Measurements from ENCODE around the gene PHF8.

PHF8 gene

GRCh38 chrX:54024350-54024749, 19.9 kb downstream of the PHF8 start:
- no peak for DNase-seq (ENCODE audit: low read depth, low spot score)

DNA sequence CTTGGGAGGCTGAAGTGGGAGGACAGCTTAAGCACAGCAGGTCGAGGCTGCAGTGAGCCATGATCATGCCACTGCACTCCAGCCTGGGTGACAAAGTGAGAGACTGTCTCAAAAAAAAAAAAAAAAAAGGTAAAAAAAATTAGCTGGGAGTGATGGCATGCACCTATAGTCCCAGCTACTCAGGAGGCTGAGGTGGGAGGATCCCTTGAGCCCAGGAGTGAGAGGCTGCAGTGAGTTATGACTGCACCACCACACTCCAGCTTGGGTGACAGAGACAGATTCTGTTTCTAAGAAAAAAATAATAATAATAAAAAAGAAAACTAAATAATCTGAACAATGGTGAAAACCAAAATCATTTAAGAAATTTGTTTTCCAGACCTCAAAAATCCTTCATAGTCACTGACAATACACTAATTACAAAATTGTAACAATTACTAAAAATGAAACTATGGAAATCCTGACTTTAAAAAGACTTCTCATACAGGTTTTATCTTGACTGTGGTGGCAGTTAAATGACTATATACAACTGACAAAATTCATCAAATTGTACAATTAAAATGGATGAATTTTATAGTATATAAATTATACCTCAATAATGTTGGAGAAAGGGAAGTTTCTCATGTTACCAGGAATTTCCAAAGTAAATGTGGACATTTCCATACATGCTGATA, 31.3 kb downstream of the PHF8 start:
- DNase-seq (ENCODE audit: low read depth, low spot score) = no peak

- no peak for DNase-seq (ENCODE audit: low read depth, low spot score)
Measured at GRCh38 chrX:54007682-54008081, 36.6 kb downstream of the PHF8 start.

- no peak for DNase-seq (ENCODE audit: low read depth, low spot score)
Measured at GRCh38 chrX:53997724-53998123, 46.5 kb downstream of the PHF8 start.

DNA sequence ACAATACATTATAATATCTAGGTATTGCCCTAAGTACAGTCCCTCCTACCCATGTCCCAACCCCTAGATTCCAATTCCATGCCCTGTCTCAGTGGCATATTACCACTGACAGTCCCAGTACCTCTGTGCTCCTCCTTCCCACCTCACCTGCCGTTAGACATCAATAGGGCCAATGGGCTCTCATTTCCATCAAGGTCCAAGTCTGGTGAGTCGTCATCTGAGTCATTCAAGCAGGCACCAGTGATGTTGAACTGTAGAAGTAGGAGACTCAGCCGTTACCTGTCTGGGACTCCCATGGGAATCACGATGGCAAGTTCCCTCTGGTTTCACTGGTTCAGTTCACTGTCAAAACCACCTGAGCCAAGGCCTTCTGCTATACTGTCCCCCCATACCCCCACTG, 51.7 kb downstream of the PHF8 start:
- DNase-seq (ENCODE audit: low read depth, low spot score) = no peak

GRCh38 chrX:53990171-53990570, 54.1 kb downstream of the PHF8 start:
- DNase-seq (ENCODE audit: low read depth, low spot score) = no peak

DNA sequence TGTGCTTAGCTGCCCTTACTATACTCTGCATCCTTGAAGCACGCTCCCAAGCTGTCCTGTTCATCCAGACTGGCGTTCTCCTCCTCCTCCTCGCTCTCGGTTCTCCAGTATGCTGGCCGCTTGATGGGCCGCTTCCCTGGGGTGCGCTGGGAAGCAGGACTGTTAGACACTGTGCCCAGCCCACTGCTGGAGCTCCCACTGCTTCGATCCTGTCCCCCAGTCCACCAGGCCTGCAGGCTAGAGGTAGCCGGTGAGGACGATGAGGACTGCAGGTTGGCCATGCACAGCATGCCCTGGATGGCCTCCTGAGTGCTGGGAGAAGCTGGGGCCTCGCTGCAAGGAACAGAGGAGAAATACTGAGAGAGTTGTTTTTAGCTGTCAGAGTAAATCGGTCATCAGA, 59.4 kb downstream of the PHF8 start:
- DNase-seq (ENCODE audit: low read depth, low spot score) = no peak

- no peak for DNase-seq (ENCODE audit: low read depth, low spot score)
Measured at GRCh38 chrX:53974529-53974928, 69.7 kb downstream of the PHF8 start.

- DNase-seq (ENCODE audit: low read depth, low spot score) = no peak
Measured at GRCh38 chrX:53969540-53969939, 74.7 kb downstream of the PHF8 start.

DNA sequence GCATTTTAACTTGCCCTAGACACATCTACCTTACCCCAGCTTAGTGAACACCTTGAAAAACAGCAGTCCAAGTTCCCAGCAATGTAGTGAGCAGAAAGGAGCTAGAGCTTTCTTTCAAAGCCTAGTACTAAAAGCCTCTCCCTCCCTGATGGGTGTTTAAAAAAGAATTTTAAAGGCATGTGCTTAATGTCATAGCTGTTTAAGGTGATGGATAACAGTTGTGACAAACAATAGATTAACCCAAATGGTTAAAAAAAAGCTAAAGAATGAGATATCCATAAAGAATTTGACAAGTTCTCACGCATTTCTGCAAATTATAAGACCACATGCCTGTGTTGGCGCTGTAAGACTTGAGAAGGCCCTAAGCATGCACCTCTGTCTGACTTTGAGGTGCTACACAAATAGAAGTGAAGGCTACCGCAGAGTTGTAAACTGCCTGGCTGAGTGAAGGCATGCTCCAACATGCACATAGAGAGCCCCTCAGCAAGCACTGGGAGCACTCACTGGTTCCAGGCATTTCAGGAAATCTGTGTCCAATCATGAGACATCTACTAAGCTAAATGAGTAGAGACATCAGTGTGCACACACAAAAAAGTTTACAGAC, 94.0 kb downstream of the PHF8 start:
- DNase-seq (ENCODE audit: low read depth, low spot score) = no peak

DNA sequence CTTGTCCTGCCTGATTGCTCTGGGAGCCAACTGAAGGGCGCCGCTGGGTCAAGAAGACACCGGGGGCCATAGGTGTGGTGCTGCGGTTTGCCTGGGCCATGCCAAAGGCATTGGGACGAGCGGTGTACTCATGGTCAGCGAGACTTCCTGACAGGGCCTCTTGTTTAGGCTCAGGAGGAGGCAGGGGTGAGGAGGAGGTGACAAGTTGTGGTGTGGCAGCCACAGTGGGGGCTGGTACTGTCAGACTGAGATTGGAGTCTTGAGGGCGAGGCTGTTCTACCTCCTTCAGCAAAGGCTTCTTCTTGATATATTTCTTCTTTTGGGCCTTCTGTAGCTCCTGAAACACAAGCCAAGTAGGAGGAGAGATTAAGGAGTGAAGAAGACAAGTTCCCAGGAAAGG, 104.1 kb downstream of the PHF8 start:
- DNase-seq (ENCODE audit: low read depth, low spot score) = no peak

DNA sequence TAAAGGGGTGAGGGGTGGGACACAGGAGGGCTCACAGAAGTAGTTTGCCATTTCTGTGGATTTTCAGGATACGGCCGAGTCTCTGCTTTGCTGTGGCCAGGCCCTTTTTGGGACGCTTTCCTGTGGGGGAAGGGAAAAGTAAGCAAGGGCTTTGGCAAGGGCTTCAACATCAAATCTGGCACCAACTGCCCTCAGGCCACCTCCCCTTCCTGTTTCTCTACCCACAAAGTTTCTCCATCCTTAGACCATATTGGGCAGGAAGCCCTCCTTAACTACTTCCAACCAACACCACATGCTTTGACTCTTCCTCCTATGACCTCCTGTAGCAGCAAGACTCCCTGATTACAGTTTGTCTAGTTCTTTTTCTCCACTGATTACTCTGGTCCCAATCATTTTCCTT, 105.1 kb downstream of the PHF8 start:
- no peak for DNase-seq (ENCODE audit: low read depth, low spot score)

DNA sequence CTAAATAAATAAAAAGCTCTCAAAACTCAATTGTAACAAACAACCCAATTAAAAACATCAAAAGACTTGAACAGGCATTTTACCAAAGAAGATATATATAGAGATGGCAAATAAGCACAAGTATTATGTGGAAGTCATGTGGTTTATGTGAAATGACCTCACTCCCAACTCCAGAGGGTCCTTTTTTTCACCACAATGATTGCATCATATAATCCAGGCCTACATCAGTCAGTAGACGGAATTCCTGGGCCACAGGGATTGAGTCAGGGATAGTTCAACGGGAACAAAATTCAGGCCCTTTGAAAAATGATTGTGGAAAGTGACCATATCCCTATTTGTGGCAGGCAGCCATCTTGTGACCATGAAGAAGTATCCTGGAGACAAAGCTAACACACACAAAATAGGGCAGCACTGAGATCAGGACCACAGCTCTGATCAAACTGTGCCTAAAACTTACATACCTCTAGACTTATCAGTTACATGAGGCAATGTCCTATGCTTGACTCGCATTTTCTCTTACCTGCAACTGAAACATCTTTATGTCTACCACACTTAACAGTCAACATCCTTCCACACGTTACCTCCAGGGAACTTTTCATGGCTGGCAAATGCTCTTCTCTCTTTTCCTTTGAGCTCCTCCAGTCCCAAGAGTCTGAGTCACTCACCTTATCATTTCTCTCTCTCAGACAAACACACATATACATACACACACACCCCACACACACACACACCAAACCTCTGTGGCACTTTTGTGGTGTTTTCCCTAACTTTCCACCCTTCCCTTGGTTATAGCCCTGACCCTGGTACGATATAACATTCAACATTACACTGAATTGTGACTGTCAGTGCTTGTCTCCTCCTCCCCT, 113.5 kb downstream of the PHF8 start:
- no peak for DNase-seq (ENCODE audit: low read depth, low spot score)

DNA sequence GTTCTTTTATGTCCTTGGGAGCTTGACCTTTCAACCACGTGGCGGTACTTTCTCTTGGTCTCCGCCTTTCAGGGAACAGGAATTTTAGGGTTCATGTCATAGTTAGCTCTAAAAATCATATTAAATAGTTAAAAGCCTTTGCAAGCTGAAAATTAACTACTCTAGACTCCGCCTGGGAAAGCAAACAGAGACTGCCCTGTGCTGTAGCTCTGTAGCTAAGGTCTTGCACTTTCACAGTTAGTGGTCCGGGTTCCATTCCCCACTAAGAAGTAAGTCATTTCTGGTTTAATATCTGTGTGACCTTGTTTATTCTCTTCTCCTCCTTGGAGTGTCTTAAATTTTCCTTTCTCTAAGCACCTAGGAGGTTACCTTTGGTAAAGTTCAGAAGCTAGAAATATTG, 118.2 kb downstream of the PHF8 start:
- no peak for DNase-seq (ENCODE audit: low read depth, low spot score)

DNA sequence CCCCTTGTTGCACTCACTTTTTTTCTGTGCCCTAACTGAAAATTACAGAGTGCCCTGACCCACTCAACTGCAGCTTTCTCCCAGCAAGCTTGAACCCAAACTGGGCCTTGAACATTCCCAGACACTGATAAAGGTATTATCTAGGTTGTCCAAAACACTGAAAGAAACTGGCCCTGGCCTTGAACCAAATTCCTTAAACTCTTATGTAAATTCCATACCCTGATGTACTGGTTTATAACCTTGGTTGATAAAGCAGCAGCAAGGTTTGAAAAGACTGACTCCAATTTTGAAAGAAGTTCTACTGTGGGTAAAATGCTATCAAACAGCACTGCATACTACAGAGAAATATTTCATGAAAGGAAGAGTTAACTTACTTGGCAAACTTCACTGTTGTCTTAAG, 125.6 kb downstream of the PHF8 start:
- no peak for DNase-seq (ENCODE audit: low read depth, low spot score)

DNA sequence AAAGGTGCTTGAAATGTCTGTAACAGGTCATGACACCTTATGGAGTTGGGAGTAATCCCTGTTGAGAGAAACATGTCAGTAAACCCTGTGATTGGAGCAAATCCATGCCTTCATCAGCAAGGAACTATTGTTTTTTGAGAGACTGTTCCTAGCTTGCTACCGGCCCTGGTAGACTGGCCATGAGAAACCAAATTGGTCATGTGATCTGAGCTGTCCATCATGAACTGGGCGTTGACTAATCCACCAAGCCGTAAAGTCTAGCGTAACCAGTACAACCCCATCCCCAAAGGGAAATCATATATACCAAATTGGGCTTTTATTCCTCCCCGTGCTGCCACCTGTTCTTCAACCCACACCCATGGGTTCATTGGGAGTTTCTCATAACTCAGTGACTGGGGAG, 143.7 kb downstream of the PHF8 start:
- no peak for DNase-seq (ENCODE audit: low read depth, low spot score)

DNA sequence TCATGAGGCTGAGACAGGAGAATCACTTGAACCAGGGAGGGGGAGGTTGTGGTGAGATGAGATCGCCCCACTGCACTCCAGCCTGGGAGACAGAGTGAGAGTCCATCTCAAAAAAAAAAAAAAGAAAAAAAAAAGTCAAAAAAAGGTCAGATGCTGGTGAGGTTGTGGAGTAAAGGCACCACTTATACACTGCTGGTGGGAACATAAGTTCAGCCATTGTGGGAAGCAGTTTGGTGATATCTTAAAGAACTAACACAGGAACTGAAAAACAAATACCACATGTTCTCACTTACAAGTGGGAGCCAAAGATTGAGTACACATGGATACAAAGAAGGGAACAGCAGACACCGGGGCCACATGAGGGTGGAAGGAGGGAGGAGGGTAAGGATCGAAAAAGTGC, 149.0 kb downstream of the PHF8 start:
- no peak for DNase-seq (ENCODE audit: low read depth, low spot score)
